ENCODE data around the gene GOLIM4.

GOLIM4 gene

DNA sequence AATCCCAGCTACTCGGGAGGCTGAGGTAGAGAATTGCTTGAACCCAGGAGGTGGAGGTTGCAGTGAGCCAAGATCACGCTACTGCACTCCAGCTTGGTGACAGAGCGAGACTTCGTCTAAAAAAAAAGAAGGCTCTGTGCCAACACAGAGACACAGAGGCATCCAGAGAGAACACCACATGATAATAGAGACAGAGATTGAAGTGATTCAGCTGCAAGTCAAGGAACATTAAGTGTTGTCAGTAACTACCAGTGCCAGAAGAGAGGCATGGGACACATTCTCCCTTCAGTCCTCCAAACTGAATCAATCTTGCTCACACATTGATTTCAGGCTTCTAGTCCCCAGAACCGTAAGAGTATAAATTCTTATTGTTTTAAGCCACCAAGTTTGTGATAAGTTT, 97.5 kb downstream of the GOLIM4 start:
- FAIRE-seq (no peak), DNase-seq (ENCODE audit: low spot score) (no peak)

DNA sequence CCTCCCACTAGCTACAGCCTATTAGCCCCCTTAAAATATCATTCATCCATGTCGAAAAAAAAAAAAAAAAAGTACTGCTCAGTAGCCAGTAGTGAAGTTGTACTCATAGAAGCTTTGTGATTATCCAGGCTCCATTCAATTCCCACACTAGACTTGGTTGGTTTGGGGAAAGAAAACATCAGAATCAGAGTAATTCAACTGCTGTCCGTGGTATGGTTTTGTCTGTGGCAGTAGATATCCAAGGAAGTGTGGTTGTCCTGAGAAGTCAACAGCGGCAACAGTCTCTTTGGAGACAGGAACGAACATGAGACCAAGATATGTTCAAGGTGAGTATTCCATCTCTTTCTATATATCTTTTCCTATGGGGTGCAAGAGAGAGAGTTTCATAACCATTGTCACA, 99.2 kb downstream of the GOLIM4 start:
- FAIRE-seq: no peak
- no peak for DNase-seq (ENCODE audit: low spot score)

DNA sequence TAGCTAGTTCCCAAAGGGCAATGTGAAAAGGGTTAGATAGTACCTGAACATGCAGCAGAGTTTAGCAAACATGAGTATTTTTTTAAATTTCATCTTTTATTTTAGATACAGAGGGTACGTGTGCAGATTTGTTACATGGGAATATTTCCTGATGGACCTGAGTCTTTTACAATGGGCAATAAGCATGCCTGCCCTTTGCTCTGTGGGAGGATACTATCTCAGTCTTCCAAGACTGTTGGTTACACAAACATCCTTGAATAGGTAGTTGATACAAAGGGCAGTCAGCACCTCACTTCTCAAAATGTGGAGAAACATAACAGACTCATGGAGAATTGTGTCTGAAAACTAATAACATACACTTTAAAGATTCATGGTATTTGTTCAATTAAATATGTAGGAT, 103.3 kb downstream of the GOLIM4 start:
- FAIRE-seq (no peak), DNase-seq (ENCODE audit: low spot score) (no peak)

DNA sequence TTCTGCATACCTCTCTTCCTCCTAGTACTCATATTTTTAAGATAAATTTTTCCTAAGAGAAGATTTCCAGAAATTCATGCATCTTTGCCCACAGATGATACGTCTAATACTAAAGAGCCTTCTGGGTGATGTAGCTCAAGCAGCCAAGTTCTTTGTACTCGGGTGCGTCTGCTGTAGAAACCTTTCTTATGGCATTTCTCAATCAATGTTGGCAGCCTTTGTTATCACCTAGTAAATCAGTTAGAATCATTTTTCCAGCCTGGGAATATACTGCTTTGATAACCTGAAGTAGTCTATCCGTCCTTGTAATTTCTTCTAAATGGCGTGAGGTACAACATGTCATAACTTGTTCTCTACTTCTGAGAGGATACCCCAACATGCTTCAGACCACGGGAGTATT, 104.5 kb downstream of the GOLIM4 start:
- FAIRE-seq: no peak
- DNase-seq (ENCODE audit: low spot score): no peak

DNA sequence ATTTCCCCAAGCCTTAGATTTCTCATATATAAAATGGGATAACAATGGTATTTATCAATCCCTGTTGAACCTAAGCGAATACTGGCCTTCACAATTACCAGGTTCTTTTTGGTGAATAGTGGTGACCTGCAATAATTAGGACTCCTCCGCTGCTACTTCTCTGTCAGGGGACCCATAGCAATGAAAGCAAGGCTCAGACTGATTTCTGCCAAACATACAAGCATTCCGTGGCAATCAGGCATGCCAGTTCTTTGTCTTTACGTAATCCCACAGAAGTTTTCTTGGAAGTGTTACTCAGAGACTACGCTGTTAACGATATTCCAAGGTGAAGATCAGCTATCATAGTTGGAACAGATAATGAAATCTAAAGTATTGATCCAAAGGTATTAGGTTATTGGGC, 105.7 kb downstream of the GOLIM4 start:
- no peak for FAIRE-seq
- no peak for DNase-seq (ENCODE audit: low spot score)

DNA sequence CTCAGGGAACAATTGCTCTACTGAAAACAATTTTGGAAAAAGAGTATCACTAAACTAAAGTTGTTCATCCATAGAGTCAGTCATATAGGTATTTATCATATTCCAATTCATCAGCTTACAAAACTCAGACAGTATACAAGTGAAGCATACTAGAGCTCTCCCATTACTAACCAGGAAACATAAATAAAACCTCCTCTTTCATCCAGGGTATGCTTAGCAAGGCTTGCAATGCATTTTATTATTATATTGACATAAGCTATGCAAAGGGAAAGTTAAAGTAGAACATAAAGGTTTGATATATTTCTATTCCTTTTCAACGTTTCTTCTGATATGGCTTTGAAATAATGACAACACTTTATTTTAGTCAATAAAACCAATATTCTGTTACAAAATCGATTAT, 106.7 kb downstream of the GOLIM4 start:
- FAIRE-seq (no peak), DNase-seq (ENCODE audit: low spot score) (no peak)

DNA sequence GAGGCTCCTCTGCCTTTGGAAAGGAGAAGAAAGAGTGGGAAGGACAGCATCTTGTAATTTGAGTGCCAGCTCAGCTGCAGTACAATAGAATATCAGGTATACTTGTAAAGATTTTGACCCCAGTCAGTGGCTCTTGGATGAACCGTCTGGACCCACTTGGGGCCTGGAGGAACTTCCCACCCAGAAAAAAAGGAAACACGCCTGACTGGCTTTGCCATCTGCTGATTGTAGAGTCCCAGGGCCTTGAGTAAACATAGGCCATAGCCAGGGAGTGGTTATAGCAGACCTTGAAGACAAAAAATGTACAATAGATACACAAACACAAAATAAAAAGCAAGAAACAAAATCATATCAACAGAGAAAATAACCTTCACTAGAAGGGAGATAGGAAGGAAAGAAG, 112.1 kb downstream of the GOLIM4 start:
- no peak for FAIRE-seq
- no peak for DNase-seq (ENCODE audit: low spot score)

DNA sequence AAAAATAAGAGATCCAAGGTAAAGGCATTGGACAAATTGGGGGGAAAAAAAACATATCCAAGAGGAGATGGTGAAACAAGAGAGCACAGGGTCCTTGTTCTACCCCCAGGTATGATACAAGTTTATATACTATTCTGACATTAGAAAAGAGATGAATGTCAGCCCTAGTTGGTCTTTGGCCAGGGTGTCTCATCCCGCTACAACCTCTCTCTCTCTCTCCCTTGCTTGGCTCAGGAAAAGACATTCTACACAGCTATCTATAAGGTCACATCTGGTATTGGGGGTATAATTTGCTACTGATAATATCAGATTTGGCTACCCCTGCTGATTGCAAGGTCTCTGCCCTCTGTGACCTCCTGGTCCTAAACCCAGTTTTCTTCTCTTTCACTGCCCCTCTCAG, 117.2 kb downstream of the GOLIM4 start:
- FAIRE-seq (no peak), DNase-seq (ENCODE audit: low spot score) (no peak)

DNA sequence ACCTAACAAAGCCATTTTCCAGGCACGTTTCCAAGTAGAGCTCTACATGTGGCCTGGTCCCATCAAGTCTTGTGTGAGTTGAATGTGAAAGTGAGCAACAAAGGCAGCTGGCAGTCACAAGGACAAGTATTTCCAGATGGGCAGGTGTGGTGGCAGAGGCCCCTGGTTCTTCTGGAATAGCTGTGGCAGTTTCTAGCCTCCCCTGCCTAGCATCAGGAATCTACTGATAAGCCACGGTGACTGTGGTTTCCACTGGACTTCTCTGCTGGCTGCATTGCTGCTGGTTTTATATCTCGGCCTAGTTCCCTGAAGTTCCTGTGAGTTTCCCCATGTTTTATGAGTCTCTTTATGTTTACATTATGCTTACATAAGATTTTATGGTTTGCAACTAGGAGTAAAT, 117.7 kb downstream of the GOLIM4 start:
- FAIRE-seq (no peak), DNase-seq (ENCODE audit: low spot score) (no peak)

DNA sequence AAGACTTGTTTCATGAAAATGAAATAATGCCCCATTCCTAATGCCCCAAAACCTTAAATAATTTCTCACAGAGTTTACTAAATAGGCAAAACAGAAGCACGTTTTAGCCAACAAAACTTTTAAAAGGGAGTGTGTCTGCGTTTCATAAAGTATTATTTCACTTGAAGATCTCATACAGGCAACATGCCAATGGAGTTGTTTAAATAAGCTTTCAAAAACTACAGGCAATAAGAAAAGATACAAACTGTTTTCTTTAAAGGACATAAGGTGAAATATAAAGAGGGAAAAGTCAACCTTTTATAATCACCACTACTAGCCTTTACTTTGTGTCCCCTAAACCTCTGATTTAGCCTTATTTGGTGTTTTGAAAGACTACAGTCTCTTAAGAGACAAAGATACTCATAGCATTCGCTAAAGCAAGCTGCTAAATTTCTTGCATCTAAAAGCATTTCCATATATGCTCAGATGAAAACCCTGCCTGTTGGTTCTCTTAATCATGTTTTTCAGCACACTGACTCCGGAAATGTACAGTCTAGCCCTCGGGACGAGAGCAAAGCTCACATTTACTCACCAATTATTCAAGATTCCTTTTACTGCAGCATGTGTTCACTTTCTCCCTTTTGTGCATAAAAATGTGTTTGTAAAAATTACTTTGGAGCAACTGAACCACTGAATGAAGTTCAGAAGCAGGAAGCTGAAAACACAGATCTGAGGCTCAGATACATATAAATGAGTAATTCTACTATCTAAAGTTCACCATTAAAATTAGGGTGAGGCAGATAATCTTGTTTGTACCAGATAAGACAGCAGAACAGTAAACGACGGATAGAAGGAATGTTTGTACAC, 119.0 kb downstream of the GOLIM4 start:
- DNase-seq (ENCODE audit: low spot score): no peak
- FAIRE-seq: no peak

DNA sequence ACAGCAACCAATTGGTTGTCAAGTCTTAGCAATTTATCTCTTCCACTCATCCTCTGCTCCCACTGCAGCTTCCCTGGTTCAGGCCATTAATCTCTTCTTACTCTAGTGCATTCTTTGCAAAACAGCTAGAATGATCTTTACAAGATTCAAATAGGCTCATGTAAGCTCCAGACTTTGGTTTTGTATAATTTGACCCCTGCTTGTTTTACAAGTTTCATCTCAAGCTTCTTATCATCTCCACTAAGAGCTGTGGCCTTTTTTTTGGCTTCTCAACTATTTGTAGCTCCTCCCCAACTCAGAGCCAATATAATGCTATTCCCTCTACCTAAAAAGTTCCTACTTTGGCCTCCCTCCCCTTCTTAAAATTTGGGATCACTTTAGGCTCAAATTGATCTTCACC, 121.8 kb downstream of the GOLIM4 start:
- FAIRE-seq: no peak

DNA sequence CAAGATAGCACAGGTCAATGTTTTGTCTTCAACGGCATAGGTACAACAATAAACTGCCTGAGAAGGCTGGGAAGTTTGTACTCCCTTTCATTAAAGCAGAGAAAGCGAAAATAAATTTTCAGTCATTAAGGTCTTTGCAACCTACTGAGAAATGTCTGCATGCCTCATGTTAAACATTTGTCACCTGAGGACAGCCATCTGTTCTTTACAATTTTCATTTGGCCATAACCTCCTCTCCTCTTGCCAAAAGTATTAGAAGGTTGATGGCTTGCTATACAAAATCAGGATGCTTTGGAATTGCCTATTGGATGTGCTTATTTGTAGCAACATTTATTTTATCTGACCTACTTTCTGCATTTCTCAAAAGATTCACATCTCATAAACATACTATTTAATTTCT, 122.7 kb downstream of the GOLIM4 start:
- FAIRE-seq: no peak

More for the DNA sequence above, 121.8 kb downstream of the GOLIM4 start:
- no peak for DNase-seq (ENCODE audit: low spot score)

DNA sequence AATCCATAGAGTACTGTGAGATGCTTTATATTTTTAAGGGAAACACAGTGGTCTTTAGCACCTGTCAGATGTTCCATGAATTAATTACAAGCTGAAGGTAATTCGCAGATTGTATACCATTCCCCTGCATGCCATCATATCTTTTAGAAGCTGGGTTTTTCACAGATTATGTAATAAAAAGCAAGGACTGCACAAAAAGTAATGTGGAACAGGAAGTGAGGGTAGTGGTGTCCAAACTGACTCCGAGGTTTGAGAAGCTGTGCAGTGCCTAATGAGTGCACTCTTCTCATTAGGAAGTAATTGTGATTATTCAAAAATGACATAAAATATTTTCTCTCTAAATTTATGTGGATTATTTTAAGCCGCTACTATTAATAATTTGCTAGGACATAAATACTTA, 123.2 kb downstream of the GOLIM4 start:
- DNase-seq (ENCODE audit: low spot score) (no peak), FAIRE-seq (no peak)

More for the DNA sequence above, 122.7 kb downstream of the GOLIM4 start:
- DNase-seq (ENCODE audit: low spot score): no peak

DNA sequence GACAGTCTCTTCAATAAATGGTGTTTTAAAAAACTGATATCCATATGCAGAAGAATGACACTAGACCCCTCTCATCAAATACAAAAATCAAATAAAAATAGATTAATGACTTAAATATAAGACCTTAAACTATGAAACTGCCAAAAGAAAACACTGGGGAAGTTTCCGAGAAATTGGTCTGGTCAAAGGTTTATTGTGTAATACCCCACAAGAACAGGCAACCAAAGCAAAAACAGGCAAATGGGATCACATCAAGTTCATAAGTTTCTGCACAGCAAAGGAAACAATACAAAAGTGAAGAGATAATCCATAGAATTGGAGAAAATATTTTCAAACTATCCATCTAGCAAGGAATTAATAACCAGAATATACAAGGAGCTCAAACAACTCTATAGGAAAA, 126.2 kb downstream of the GOLIM4 start:
- FAIRE-seq (no peak), DNase-seq (ENCODE audit: low spot score) (no peak)

DNA sequence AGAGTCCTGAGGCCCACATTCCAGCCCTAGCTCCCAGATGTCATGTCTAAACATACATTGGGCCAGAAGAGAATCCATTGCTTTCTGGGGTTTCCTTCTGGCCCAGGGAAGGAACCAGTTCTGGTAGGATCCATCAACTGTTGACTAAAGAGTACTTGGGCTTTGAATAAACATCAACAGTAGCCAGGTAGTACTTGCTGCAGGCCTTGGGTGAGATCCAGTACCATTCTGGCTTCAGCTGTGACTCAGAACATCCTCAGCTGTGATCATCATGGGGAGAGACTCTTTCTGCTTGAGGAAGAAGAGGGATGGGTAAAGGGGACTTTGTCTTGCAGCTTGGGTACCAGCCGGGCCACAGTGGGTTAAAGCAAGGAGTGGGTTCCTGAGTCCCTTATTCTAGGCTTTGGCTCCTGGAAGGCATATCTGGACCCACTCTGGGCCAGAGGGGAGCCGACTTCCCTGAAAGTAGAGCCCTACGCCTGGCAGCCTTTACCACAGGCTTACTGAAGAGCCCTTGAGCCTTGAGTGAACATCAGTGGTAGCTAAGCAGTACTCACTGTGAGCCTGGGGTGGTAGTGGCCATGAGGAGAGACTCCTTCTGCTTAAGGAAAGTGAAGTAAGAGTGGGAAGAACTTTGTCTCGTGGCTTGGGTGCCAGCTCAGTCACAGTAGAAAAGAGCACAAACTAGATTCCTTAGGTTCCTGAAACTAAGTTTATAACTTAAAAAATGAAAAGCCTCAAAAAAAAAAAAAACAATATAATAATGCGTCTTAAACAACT, 128.3 kb downstream of the GOLIM4 start:
- DNase-seq (ENCODE audit: low spot score) (no peak), FAIRE-seq (no peak)
